Neural progenitor cell (in vitro differentiated cells): ENCODE data around the gene FERMT3. TPM values are rescaled to one million over a fixed set of nuclear protein-coding genes. Genes with fewer than 3 reads are reported as not detected.

Experiments used
- DNase-seq: peaks from one replicate; pipeline ENCODE4 v3.0.0-alpha.2; 2016; ENCODE audit warnings: low spot score
- H2AFZ ChIP-seq: fragments of 200-600 bp; sonication (generic); replicated peaks from 2 replicates; pipeline ENCODE4 v1.6.1; 2016; ENCODE audit warnings: antibody characterized with exemption
- H3F3A ChIP-seq: fragments of 200-600 bp; sonication (generic); 2 replicates; pipeline ENCODE4 v1.6.1; 2016; ENCODE audit warnings: antibody characterized with exemption, low read depth
- H3K27ac ChIP-seq: fragments of 200-600 bp; sonication (generic); 2 replicates; pipeline ENCODE4 v1.5.1; 2016; ENCODE audit warnings: mild to moderate bottlenecking
- H3K27me3 ChIP-seq: fragments of 200-600 bp; sonication (generic); 2 replicates; pipeline ENCODE4 v1.6.1; 2016; ENCODE audit warnings: mild to moderate bottlenecking, moderate library complexity
- H3K36me3 ChIP-seq: fragments of 200-600 bp; sonication (generic); 2 replicates; pipeline ENCODE4 v1.5.1; 2016
- H3K4me1 ChIP-seq: fragments of 200-600 bp; sonication (generic); 2 replicates; pipeline ENCODE4 v1.6.1; 2016; ENCODE audit warnings: mixed run types
- H3K4me2 ChIP-seq: fragments of 200-600 bp; sonication (generic); 2 replicates; pipeline ENCODE4 v1.6.1; 2016
- H3K4me3 ChIP-seq: fragments of 200-600 bp; sonication (generic); 2 replicates; pipeline ENCODE4 v1.5.1; 2016
- H3K79me2 ChIP-seq: fragments of 200-600 bp; sonication (generic); 2 replicates; pipeline ENCODE4 v1.6.1; 2016; ENCODE audit warnings: low read depth
- H3K9ac ChIP-seq: fragments of 200-600 bp; sonication (generic); 2 replicates; pipeline ENCODE4 v1.6.1; 2016
- H3K9me3 ChIP-seq: fragments of 200-600 bp; sonication (generic); 2 replicates; pipeline ENCODE4 v1.5.1; 2016; ENCODE audit warnings: low read depth
- H4K20me1 ChIP-seq: fragments of 200-600 bp; sonication (generic); 2 replicates; pipeline ENCODE4 v1.6.1; 2016; ENCODE audit warnings: low read depth
- H3K27ac Mint-ChIP-seq: 3 replicates; pipeline ENCODE4 v1.8.0; 2021; ENCODE audit warnings: mixed read lengths
- H3K27me3 Mint-ChIP-seq: 2 replicates; pipeline ENCODE4 v1.8.0; 2022; ENCODE audit warnings: low read depth, mild to moderate bottlenecking, inconsistent platforms, moderate library complexity, mixed read lengths; ENCODE audit not compliant: insufficient read depth
- H3K36me3 Mint-ChIP-seq: 3 replicates; pipeline ENCODE4 v1.8.0; 2021; ENCODE audit warnings: mixed read lengths
- H3K4me1 Mint-ChIP-seq: 3 replicates; pipeline ENCODE4 v1.8.0; 2021; ENCODE audit warnings: mixed read lengths
- H3K4me3 Mint-ChIP-seq: 3 replicates; pipeline ENCODE4 v1.8.0; 2021; ENCODE audit warnings: mild to moderate bottlenecking, moderate library complexity, mixed read lengths
- H3K9me3 Mint-ChIP-seq: 3 replicates; pipeline ENCODE4 v1.8.0; 2020; ENCODE audit warnings: mixed read lengths
- EZH2 ChIP-seq: fragments of 200-600 bp; sonication (generic); IDR thresholded peaks from 2 replicates; pipeline ENCODE4 v1.6.1; 2017; ENCODE audit warnings: antibody characterized with exemption, mild to moderate bottlenecking, moderate library complexity
- EZH2phosphoT487 ChIP-seq: fragments of 200-600 bp; sonication (generic); IDR thresholded peaks from 2 replicates; pipeline ENCODE4 v1.6.1; 2017; ENCODE audit warnings: antibody characterized with exemption
- total RNA-seq: library from RNA; depleted of rRNA; stranded (reverse); fragments of >200 nt; gene quantifications from 2 replicates; pipeline ENCODE4 v1.2.3, GENCODE V29; 2015; ENCODE audit warnings: low replicate concordance
- TF ChIP-seq, protein P1 (sequence below): fragments of 200-600 bp; sonication (generic); IDR thresholded peaks from 2 replicates; pipeline ENCODE4 v1.5.1; 2017; ENCODE audit warnings: antibody characterized with exemption, mild to moderate bottlenecking

The FERMT3 gene
- total RNA-seq, 1 donor from 2014 or later: not detected

DNA sequence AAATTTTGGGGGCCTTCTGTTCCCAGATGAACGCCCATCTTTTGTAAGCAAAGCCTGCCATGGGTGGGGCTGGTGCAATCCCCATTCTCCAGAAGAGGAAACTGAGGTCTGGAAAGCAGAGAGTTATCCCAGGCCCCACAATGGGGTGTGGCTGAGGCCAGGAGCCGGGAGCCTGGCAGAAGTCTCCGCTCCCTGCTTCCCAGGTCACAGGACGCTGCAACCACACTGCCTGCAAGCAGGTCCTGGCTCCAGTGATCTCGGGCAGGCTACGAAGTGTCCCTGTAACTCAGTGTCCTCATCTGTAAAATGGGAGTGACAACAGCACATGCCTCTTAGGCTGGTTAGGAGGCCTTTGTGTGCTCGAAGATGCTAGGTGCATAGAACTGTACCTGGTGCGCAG, 46.5 kb downstream of the FERMT3 start:
- H3K4me2 ChIP-seq: peak overlapping the region; percentile 89
- H4K20me1 ChIP-seq: peaks cover 25% of the 10 kb centered on the region
- peaks cover 11% of the 10 kb centered on the region for H3K79me2 ChIP-seq
- H3K4me3 Mint-ChIP-seq: peak overlapping the region; percentile 95
- H3K4me1 ChIP-seq: peaks cover 32% of the 10 kb centered on the region
- no peak overlapping the region for H3K27ac ChIP-seq
- H3K4me1 Mint-ChIP-seq: peaks cover 38% of the 10 kb centered on the region
- peaks cover 6% of the 10 kb centered on the region for H3K36me3 Mint-ChIP-seq
- H3K27me3 Mint-ChIP-seq: peaks cover 15% of the 10 kb centered on the region
- TF ChIP-seq, protein P1, sequence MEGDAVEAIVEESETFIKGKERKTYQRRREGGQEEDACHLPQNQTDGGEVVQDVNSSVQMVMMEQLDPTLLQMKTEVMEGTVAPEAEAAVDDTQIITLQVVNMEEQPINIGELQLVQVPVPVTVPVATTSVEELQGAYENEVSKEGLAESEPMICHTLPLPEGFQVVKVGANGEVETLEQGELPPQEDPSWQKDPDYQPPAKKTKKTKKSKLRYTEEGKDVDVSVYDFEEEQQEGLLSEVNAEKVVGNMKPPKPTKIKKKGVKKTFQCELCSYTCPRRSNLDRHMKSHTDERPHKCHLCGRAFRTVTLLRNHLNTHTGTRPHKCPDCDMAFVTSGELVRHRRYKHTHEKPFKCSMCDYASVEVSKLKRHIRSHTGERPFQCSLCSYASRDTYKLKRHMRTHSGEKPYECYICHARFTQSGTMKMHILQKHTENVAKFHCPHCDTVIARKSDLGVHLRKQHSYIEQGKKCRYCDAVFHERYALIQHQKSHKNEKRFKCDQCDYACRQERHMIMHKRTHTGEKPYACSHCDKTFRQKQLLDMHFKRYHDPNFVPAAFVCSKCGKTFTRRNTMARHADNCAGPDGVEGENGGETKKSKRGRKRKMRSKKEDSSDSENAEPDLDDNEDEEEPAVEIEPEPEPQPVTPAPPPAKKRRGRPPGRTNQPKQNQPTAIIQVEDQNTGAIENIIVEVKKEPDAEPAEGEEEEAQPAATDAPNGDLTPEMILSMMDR: no peak
- TF ChIP-seq EZH2: no peak
- no peak for TF ChIP-seq EZH2phosphoT487
- peak overlapping the region; percentile 80 for H3K4me3 ChIP-seq
- H3K9me3 Mint-ChIP-seq: no peaks in the 10 kb centered on the region
- peaks cover 3% of the 10 kb centered on the region for H3K27me3 ChIP-seq
- H3K27ac Mint-ChIP-seq: no peak overlapping the region
- no peak for DNase-seq
- H3K36me3 ChIP-seq: no peaks in the 10 kb centered on the region
- no peak overlapping the region for H3K9ac ChIP-seq
- H3F3A ChIP-seq: peaks cover 38% of the 10 kb centered on the region
- no peak overlapping the region for H2AFZ ChIP-seq
- no peaks in the 10 kb centered on the region for H3K9me3 ChIP-seq

GRCh38 chr11:64253481-64253880, 47.0 kb downstream of the FERMT3 start:
- peak overlapping the region; percentile 95 for H3K4me3 Mint-ChIP-seq
- Histone ChIP-seq H3K9ac (no peak overlapping the region), H3K27me3 (no peaks in the 10 kb centered on the region), H3K4me2 (no peak overlapping the region), H3K79me2 (peaks cover 11% of the 10 kb centered on the region), H3K9me3 (no peaks in the 10 kb centered on the region), H3K4me3 (no peak overlapping the region), H3K4me1 (peaks cover 28% of the 10 kb centered on the region), H3K27ac (no peak overlapping the region), H4K20me1 (peaks cover 25% of the 10 kb centered on the region), H2AFZ (no peak overlapping the region), H3K36me3 (no peaks in the 10 kb centered on the region), H3F3A (peaks cover 34% of the 10 kb centered on the region)
- peaks cover 15% of the 10 kb centered on the region for H3K27me3 Mint-ChIP-seq
- peaks cover 6% of the 10 kb centered on the region for H3K36me3 Mint-ChIP-seq
- H3K4me1 Mint-ChIP-seq: peaks cover 35% of the 10 kb centered on the region
- TF ChIP-seq, protein P1: no peak
- TF ChIP-seq EZH2: no peak
- no peak overlapping the region for H3K27ac Mint-ChIP-seq
- no peak for DNase-seq
- no peaks in the 10 kb centered on the region for H3K9me3 Mint-ChIP-seq

DNA sequence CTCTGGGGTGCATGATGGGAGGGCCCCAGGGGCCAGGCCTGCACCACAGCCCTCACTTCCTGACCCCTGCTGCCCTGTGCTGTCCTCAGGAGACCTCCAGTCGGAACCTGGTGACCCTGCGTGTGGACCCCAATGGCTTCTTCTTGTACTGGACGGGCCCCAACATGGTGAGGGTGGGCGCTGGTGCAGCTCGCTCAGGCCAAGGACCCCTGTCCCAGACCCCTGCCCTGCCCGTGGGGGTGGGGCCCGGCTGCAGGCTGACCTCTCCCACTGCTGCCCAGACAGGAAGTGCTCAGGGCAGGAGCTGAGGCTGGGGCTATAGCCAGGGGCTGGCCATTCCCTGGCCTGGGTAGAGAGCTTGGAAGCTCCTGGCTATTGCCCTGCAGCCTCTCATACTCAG, 47.8 kb downstream of the FERMT3 start:
- Histone ChIP-seq H3K4me2 (no peak overlapping the region), H3K79me2 (peaks cover 11% of the 10 kb centered on the region), H3K9me3 (no peaks in the 10 kb centered on the region), H3K9ac (no peak overlapping the region), H3K27me3 (no peaks in the 10 kb centered on the region), H3F3A (peaks cover 26% of the 10 kb centered on the region), H3K4me3 (no peak overlapping the region), H3K36me3 (no peaks in the 10 kb centered on the region), H3K4me1 (peaks cover 24% of the 10 kb centered on the region), H4K20me1 (peaks cover 25% of the 10 kb centered on the region), H2AFZ (no peak overlapping the region), H3K27ac (no peak overlapping the region)
- no peak overlapping the region for H3K27ac Mint-ChIP-seq
- H3K4me3 Mint-ChIP-seq: no peak overlapping the region
- peaks cover 8% of the 10 kb centered on the region for H3K36me3 Mint-ChIP-seq
- no peak for DNase-seq
- H3K9me3 Mint-ChIP-seq: no peaks in the 10 kb centered on the region
- peaks cover 27% of the 10 kb centered on the region for H3K4me1 Mint-ChIP-seq
- TF ChIP-seq EZH2 (no peak), EZH2phosphoT487 (no peak)
- TF ChIP-seq, protein P1: no peak
- H3K27me3 Mint-ChIP-seq: peaks cover 10% of the 10 kb centered on the region
